ENCODE data around the gene FOXP1. TPM values are rescaled to one million over a fixed set of nuclear protein-coding genes. Genes with fewer than 3 reads are reported as not detected.

FOXP1 gene
- total RNA-seq, 1 experiment from 2014 or later: 2.9 TPM

DNA sequence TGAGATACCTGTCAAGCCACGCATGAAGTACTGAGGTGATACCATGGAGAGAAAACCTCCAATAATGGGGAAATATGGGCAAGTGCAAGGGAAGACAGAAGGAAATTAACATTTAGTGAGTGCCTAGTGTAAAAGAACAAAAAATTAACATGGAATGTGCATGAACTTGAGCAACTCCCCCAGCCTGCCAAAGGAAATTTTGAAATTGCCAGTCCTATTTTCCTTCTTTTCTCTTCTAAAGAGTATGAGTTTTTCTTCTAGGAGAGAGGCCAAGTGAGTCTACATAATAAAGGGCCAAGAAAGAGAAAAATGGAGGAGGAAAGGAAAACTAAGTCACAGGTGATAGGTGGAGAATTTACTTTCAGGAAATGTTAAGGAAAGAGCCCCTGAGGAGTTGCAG lies 668.7 kb downstream of the FOXP1 start:
- H3K9me3 ChIP-seq (ENCODE audit: control insufficient read depth, insufficient read depth, low read depth, low read length): no peaks in the 10 kb centered on the region
- in situ Hi-C loops (cut with HindIII; ENCODE audit: low pct_unique_long_range_greater_than_20kb, low sequenced_read_pairs): no loop called here
- intact Hi-C loops (cut with micrococcal nuclease; ENCODE audit: unreplicated experiment): no loop called here
- POLR2A ChIA-PET: no interaction called here
- no peaks in the 10 kb centered on the region for H3K36me3 ChIP-seq (ENCODE audit: control insufficient read depth, insufficient read depth, low read length)
- DNase-seq (ENCODE audit: low read depth, low spot score) (no peak), ATAC-seq (no peak)
- CTCF ChIA-PET: no interaction called here
- BruUV-seq (replicated peaks): no TSS peak
- H3K27me3 ChIP-seq (ENCODE audit: control insufficient read depth, insufficient read depth, low read length): no peaks in the 10 kb centered on the region
- no peak overlapping the region for H3K4me3 ChIP-seq (ENCODE audit: low read depth in 2 of 2, low read length in 2 of 2)
- H3K27ac ChIP-seq (ENCODE audit: low read length): no peak overlapping the region
- TF ChIP-seq, protein P1, sequence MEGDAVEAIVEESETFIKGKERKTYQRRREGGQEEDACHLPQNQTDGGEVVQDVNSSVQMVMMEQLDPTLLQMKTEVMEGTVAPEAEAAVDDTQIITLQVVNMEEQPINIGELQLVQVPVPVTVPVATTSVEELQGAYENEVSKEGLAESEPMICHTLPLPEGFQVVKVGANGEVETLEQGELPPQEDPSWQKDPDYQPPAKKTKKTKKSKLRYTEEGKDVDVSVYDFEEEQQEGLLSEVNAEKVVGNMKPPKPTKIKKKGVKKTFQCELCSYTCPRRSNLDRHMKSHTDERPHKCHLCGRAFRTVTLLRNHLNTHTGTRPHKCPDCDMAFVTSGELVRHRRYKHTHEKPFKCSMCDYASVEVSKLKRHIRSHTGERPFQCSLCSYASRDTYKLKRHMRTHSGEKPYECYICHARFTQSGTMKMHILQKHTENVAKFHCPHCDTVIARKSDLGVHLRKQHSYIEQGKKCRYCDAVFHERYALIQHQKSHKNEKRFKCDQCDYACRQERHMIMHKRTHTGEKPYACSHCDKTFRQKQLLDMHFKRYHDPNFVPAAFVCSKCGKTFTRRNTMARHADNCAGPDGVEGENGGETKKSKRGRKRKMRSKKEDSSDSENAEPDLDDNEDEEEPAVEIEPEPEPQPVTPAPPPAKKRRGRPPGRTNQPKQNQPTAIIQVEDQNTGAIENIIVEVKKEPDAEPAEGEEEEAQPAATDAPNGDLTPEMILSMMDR (IDR thresholded peaks at IDR 0.05): no peak
- TF ChIP-seq SIN3A (IDR thresholded peaks at IDR 0.05; ENCODE audit: borderline replicate concordance, insufficient read depth, low read depth, low read length): no peak
- H3K4me1 ChIP-seq (ENCODE audit: control insufficient read depth, insufficient read depth, low read length): no peaks in the 10 kb centered on the region

DNA sequence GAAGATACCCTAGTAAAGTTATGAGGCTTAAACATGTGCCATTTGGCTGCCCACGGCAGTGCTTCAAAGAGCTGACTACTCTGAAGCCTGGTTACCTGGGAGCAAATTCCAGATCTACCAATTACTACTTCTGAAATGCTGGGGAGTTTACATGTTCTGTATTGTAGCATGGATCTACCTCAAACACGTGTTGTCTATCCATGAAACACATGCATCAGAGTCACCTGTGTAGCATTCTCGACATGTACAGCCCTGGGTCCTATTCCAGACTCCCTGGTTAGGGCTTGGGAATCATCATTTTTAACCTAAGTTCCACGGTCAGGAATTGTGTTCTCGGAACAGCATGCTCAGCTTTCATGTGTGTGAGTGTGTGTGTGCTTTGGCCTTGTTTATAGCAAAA lies 671.8 kb downstream of the FOXP1 start:
- in situ Hi-C loops (cut with HindIII; ENCODE audit: low pct_unique_long_range_greater_than_20kb, low sequenced_read_pairs) (no loop called here), intact Hi-C loops (cut with micrococcal nuclease; ENCODE audit: unreplicated experiment) (no loop called here)
- Histone ChIP-seq H3K9me3 (ENCODE audit: control insufficient read depth, insufficient read depth, low read depth, low read length) (no peaks in the 10 kb centered on the region), H3K27me3 (ENCODE audit: control insufficient read depth, insufficient read depth, low read length) (no peaks in the 10 kb centered on the region), H3K27ac (ENCODE audit: low read length) (no peak overlapping the region), H3K4me1 (ENCODE audit: control insufficient read depth, insufficient read depth, low read length) (no peaks in the 10 kb centered on the region), H3K36me3 (ENCODE audit: control insufficient read depth, insufficient read depth, low read length) (no peaks in the 10 kb centered on the region), H3K4me3 (ENCODE audit: low read depth in 2 of 2, low read length in 2 of 2) (no peak overlapping the region)
- no peak for TF ChIP-seq POLR2AphosphoS5 (IDR thresholded peaks at IDR 0.05; ENCODE audit: low read depth, low read length)
- TF ChIP-seq, protein P2, sequence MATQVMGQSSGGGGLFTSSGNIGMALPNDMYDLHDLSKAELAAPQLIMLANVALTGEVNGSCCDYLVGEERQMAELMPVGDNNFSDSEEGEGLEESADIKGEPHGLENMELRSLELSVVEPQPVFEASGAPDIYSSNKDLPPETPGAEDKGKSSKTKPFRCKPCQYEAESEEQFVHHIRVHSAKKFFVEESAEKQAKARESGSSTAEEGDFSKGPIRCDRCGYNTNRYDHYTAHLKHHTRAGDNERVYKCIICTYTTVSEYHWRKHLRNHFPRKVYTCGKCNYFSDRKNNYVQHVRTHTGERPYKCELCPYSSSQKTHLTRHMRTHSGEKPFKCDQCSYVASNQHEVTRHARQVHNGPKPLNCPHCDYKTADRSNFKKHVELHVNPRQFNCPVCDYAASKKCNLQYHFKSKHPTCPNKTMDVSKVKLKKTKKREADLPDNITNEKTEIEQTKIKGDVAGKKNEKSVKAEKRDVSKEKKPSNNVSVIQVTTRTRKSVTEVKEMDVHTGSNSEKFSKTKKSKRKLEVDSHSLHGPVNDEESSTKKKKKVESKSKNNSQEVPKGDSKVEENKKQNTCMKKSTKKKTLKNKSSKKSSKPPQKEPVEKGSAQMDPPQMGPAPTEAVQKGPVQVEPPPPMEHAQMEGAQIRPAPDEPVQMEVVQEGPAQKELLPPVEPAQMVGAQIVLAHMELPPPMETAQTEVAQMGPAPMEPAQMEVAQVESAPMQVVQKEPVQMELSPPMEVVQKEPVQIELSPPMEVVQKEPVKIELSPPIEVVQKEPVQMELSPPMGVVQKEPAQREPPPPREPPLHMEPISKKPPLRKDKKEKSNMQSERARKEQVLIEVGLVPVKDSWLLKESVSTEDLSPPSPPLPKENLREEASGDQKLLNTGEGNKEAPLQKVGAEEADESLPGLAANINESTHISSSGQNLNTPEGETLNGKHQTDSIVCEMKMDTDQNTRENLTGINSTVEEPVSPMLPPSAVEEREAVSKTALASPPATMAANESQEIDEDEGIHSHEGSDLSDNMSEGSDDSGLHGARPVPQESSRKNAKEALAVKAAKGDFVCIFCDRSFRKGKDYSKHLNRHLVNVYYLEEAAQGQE (IDR thresholded peaks at IDR 0.05; ENCODE audit: insufficient read depth in 1 of 2, low read depth in 2 of 2, low read length in 1 of 2): no peak
- no peak for TF ChIP-seq SIN3A (IDR thresholded peaks at IDR 0.05; ENCODE audit: borderline replicate concordance, insufficient read depth, low read depth, low read length)
- BruUV-seq (replicated peaks): no TSS peak
- POLR2A ChIA-PET: no interaction called here
- CTCF ChIA-PET: no interaction called here
- no peak for DNase-seq (ENCODE audit: low read depth, low spot score)
- no peak for ATAC-seq

DNA sequence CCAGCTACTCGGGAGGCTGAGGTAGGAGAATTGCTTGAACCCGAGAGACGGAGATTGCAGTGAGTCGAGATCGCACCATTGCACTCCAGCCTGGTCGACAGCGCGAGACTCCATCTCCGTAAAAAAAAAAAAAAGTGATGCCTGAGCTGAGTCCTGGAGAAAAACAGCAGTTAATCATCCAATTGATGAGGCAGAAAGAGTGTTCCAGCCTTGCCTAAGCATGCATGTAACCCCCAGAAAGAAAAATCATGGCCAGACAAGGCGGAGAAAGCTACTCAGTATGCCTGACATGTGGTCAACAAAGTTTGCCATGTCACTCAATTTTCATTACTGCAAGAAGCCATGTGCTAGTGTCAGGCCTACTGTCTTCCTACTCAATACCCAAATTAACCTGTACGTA lies 678.0 kb downstream of the FOXP1 start:
- H3K4me1 ChIP-seq (ENCODE audit: control insufficient read depth, insufficient read depth, low read length): no peaks in the 10 kb centered on the region
- H3K4me3 ChIP-seq (ENCODE audit: low read depth in 2 of 2, low read length in 2 of 2): no peak overlapping the region
- no peak for TF ChIP-seq TCF7L2 (IDR thresholded peaks at IDR 0.05; ENCODE audit: low read depth, low read length)
- TF ChIP-seq, protein P1 (IDR thresholded peaks at IDR 0.05): no peak
- TF ChIP-seq, protein P2 (IDR thresholded peaks at IDR 0.05; ENCODE audit: insufficient read depth in 1 of 2, low read depth in 2 of 2, low read length in 1 of 2): no peak
- TF ChIP-seq POLR2AphosphoS5 (IDR thresholded peaks at IDR 0.05; ENCODE audit: low read depth, low read length): no peak
- TF ChIP-seq SIN3A (IDR thresholded peaks at IDR 0.05; ENCODE audit: borderline replicate concordance, insufficient read depth, low read depth, low read length): no peak
- no peak for ATAC-seq
- no TSS peak for BruUV-seq (replicated peaks)
- no peak overlapping the region for H3K27ac ChIP-seq (ENCODE audit: low read length)
- in situ Hi-C loops (cut with HindIII; ENCODE audit: low pct_unique_long_range_greater_than_20kb, low sequenced_read_pairs): no loop called here
- no peak for DNase-seq (ENCODE audit: low read depth, low spot score)
- no peaks in the 10 kb centered on the region for H3K36me3 ChIP-seq (ENCODE audit: control insufficient read depth, insufficient read depth, low read length)
- CTCF ChIA-PET: no interaction called here
- no peaks in the 10 kb centered on the region for H3K27me3 ChIP-seq (ENCODE audit: control insufficient read depth, insufficient read depth, low read length)
- POLR2A ChIA-PET: no interaction called here
- intact Hi-C loops (cut with micrococcal nuclease; ENCODE audit: unreplicated experiment): no loop called here
- no peaks in the 10 kb centered on the region for H3K9me3 ChIP-seq (ENCODE audit: control insufficient read depth, insufficient read depth, low read depth, low read length)

All from Panc1 (cell line).